Spinal cord (tissue), 10 donors: ENCODE results near the gene POLR1C. TPM values are rescaled to one million over a fixed set of nuclear protein-coding genes. Genes with fewer than 3 reads are reported as not detected.

ENCODE experiments used
- DNase-seq, 6 donors: peaks; one replicate each; pipeline versions ENCODE4 v3.0.0 to v3.0.0-alpha.2; 2013 to 2015; ENCODE audit warnings: low spot score in 6 of 6, low read depth in 4 of 6
- H3K27ac ChIP-seq: one replicate; pipeline ENCODE4 v1.5.1; 2013; ENCODE audit warnings: low read depth, low read length, control low read depth
- H3K27me3 ChIP-seq: one replicate; pipeline ENCODE4 v1.6.1; 2013; ENCODE audit warnings: low read length; ENCODE audit not compliant: control insufficient read depth, insufficient read depth
- H3K36me3 ChIP-seq: one replicate; pipeline ENCODE4 v1.6.1; 2013; ENCODE audit warnings: low read length; ENCODE audit not compliant: control insufficient read depth, insufficient read depth
- H3K4me1 ChIP-seq: one replicate; pipeline ENCODE4 v1.6.1; 2013; ENCODE audit warnings: low read length; ENCODE audit not compliant: control insufficient read depth, insufficient read depth
- H3K4me3 ChIP-seq: one replicate; pipeline ENCODE4 v1.5.1; 2013; ENCODE audit warnings: low read depth, low read length, control low read depth
- H3K9me3 ChIP-seq: one replicate; pipeline ENCODE4 v1.6.1; 2013; ENCODE audit warnings: low read length; ENCODE audit not compliant: control insufficient read depth, insufficient read depth
- WGBS: methylation state at CpG from one replicate; pipeline ENCODE4 v1.1.5; 2013; ENCODE audit warnings: missing lambda C conversion rate; ENCODE audit not compliant: insufficient coverage; 5-methylcytosine and 5-hydroxymethylcytosine counted together
- polyA plus RNA-seq, 2 donors: library from polyadenylated mRNA; unstranded; fragments of 120-200 nt; gene quantifications; one replicate each; pipeline ENCODE4 v1.2.1, GENCODE V29; 2013; ENCODE audit not compliant: insufficient read length in 2 of 2
- total RNA-seq, 2 donors: library from RNA; depleted of rRNA in 1 of 2; stranded (reverse); fragments of 120-200 nt in 1 of 2; fragments of >200 nt in 1 of 2; gene quantifications; one replicate each; pipeline versions ENCODE4 v1.2.3 to v1.2.4, GENCODE V29; 2013 to 2014
- donor health status: healthy.

The POLR1C gene
- total and polyA plus RNA-seq, 4 donors: 22.6 to 34.4 (median 30.3) TPM

- H3K36me3 ChIP-seq: peaks cover 66% of the 10 kb centered on the region
- peak; percentile 57 to 94 (median 80) for DNase-seq
- peak overlapping the region; percentile 0 for H3K4me3 ChIP-seq
- no peaks in the 10 kb centered on the region for H3K27me3 ChIP-seq
- WGBS: 23% methylated on average over 11 of the region's 14 CpGs
- H3K4me1 ChIP-seq: peaks cover 52% of the 10 kb centered on the region
- no peaks in the 10 kb centered on the region for H3K9me3 ChIP-seq
- no peak overlapping the region for H3K27ac ChIP-seq
These were observed 10.0 kb upstream of the POLR1C start for GRCh38 chr6:43506667-43507471.

DNA sequence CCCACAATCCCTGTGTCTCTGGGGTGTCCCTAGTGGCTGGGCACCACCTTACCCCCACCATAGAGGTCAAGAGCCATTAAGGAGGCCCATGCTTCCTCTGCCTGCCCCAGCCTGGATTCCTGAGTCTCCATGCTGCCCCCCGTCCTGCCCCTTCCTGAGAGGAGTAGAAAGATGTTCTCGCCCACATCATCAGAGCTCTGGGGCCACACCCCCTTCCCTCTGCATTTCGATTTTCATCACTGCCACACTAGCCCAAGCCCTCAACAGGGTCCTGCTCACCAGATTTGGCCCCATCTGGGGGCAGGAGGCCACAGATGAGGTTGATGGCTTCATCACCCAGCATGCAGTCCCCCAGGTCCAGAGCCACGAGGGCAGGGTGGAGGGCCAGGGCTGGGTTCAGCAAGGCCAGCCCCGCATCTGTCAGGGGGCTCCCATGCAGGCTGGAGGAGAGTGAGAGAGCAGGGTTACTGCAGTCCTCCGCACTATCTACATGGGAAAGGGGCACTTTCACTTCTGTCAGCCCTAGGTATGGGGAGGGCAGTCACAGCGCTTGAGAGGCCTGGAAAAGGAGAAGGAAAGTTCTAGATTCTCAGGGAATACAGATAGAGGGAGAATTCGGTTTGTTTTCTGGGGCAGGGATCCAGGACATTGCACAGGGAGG, 8.3 kb upstream of the POLR1C start:
- no peak for DNase-seq
- peaks cover 66% of the 10 kb centered on the region for H3K36me3 ChIP-seq
- H3K4me1 ChIP-seq: peaks cover 44% of the 10 kb centered on the region
- H3K27me3 ChIP-seq: no peaks in the 10 kb centered on the region
- H3K9me3 ChIP-seq: no peaks in the 10 kb centered on the region
- no peak overlapping the region for H3K27ac ChIP-seq
- peak overlapping the region; percentile 31 for H3K4me3 ChIP-seq
- 60% methylated on average over 8 of the region's 8 CpGs for WGBS

GRCh38 chr6:43509142-43509983, 7.5 kb upstream of the POLR1C start:
- H3K9me3 ChIP-seq: no peaks in the 10 kb centered on the region
- peaks cover 44% of the 10 kb centered on the region for H3K4me1 ChIP-seq
- no peak overlapping the region for H3K27ac ChIP-seq
- H3K4me3 ChIP-seq: peak overlapping the region; percentile 50
- 8% methylated on average over 69 of the region's 69 CpGs for whole genome bisulfite sequencing
- H3K36me3 ChIP-seq: peaks cover 68% of the 10 kb centered on the region
- peak in 2 of 6 donors; percentile 41 to 61 for DNase-seq
- H3K27me3 ChIP-seq: no peaks in the 10 kb centered on the region

GRCh38 chr6:43509984-43510826, 6.7 kb upstream of the POLR1C start, which contains the start of gene LRRC73:
TSS of gene LRRC73 (minus strand) at chr6:43510346. CDS start at chr6:43509785, 561 bp downstream.
- H3K27ac ChIP-seq: peak within 1 kb of the TSS; percentile 78
- H3K9me3 ChIP-seq: no peaks in the 10 kb centered on the region
- H3K27me3 ChIP-seq: no peaks in the 10 kb centered on the region
- DNase-seq: peak; percentile 71 to 94 (median 80)
- 3% methylated on average over 92 of the region's 96 CpGs for WGBS
- peaks cover 46% of the 10 kb centered on the region for H3K4me1 ChIP-seq
- H3K4me3 ChIP-seq: peak within 1 kb of the TSS; percentile 50
- peaks cover 68% of the 10 kb centered on the region for H3K36me3 ChIP-seq

DNA sequence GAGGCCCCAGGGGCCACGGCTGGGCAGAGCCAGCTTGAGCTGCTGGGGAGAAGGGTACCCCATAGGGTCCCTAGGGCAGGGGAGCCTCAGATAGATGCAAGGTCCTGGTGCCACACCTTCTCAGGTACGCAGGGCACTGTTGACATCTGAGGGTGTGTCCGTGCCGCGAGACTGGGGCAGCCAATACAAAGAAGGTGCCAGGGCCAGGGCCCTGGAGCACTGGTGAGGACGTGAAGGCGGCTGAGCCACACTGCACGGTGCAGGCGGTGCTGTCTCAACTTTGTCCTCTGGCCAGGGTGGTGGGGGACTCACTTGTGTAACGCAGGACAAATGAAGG, 6.1 kb upstream of the POLR1C start:
- Histone ChIP-seq H3K9me3 (no peaks in the 10 kb centered on the region), H3K27ac (peak overlapping the region; percentile 78), H3K4me3 (peak overlapping the region; percentile 50), H3K27me3 (no peaks in the 10 kb centered on the region), H3K4me1 (peaks cover 52% of the 10 kb centered on the region), H3K36me3 (peaks cover 66% of the 10 kb centered on the region)
- 65% methylated on average over 9 of the region's 10 CpGs for WGBS
- DNase-seq: no peak

DNA sequence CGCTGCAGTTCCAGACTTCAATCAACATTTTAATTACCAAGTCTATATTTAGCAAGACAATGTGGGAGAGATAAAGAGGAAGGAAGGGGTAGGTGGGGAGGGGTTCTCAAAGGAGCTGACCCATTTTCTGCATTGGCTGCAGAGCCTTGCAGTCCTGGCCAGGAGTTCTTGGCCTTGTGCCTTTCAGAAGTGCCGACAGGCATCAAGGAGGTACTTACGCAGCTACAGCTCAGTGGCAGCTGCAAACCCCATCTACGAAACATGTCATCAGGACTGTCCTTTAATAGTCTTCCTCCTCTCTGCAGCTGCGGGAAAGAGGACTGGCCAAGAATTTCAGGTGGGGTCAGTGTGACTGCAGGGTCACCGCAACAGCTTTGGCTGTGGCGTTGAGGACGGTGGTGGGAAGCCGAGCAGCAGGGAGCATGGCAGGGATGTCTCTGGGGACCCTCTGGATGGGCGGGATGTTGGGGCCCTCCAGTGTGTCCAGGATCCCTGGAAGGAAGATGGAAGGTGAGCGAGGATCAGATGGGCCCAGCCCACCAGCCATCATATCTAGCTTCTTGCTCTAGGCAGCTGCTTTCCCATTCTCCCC, 5.0 kb upstream of the POLR1C start:
- no peak for DNase-seq
- H3K4me3 ChIP-seq: no peak overlapping the region
- no peaks in the 10 kb centered on the region for H3K27me3 ChIP-seq
- H3K27ac ChIP-seq: no peak overlapping the region
- peaks cover 49% of the 10 kb centered on the region for H3K4me1 ChIP-seq
- H3K9me3 ChIP-seq: no peaks in the 10 kb centered on the region
- H3K36me3 ChIP-seq: peaks cover 59% of the 10 kb centered on the region
- WGBS: 84% methylated on average over 7 of the region's 11 CpGs

DNA sequence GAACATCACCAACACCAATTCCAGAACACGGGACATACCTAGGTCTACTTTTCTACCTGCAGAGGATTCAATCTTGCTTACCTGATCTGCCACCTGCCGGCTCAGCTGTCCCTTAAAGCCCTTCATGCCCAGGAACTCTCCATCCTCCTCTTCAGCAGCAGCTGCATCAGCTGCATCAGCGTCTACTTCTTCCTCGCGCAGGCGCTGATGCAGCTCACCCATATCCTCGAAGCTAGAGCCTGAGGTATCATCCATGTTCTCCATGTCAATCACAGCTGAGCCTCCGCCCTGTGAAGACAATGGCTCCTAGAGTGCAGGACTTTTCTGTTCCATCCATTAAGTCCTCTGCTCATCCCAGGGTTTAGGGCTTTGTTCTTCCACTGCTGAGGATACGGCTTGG, 1.1 kb upstream of the POLR1C start:
- 82% methylated on average over 9 of the region's 9 CpGs for WGBS
- Histone ChIP-seq H3K4me1 (peaks cover 22% of the 10 kb centered on the region), H3K4me3 (peak overlapping the region; percentile 98), H3K27ac (no peak overlapping the region), H3K36me3 (peaks cover 57% of the 10 kb centered on the region), H3K27me3 (no peaks in the 10 kb centered on the region), H3K9me3 (no peaks in the 10 kb centered on the region)
- no peak for DNase-seq

GRCh38 chr6:43516367-43516696, 557 bp upstream of the POLR1C start:
- H3K36me3 ChIP-seq: peaks cover 58% of the 10 kb centered on the region
- no peak for DNase-seq
- 0% methylated on average over 7 of the region's 10 CpGs for WGBS

More at GRCh38 chr6:43516367-43516696, 557 bp upstream of the POLR1C start:
- Histone ChIP-seq H3K27me3 (no peaks in the 10 kb centered on the region), H3K4me1 (peaks cover 20% of the 10 kb centered on the region), H3K4me3 (peak overlapping the region; percentile 98), H3K9me3 (no peaks in the 10 kb centered on the region), H3K27ac (peak overlapping the region; percentile 85)
